Choroid plexus epithelial cell (primary cell): ENCODE results near the gene TCF7L1.
"Not testable (repeated sequence)": the region's sequence is repeated elsewhere in the genome, so short reads cannot be mapped to it uniquely, and the experiment has no call there.

Source experiments
- DNase-seq: peaks from one replicate; pipeline ENCODE4 v3.0.0-alpha.2; 2010; ENCODE audit warnings: low read depth
- H3K4me3 ChIP-seq: 2 replicates; pipeline ENCODE4 v1.5.1; 2011; ENCODE audit warnings: low read depth, mild to moderate bottlenecking, control low read depth, low read length, moderate library complexity
- CTCF ChIP-seq: conservative IDR thresholded peaks from 2 replicates; pipeline ENCODE4 v1.5.1; 2011; ENCODE audit warnings: low read depth, mild to moderate bottlenecking, control low read depth, inconsistent platforms, low read length, moderate library complexity

The TCF7L1 gene

DNA sequence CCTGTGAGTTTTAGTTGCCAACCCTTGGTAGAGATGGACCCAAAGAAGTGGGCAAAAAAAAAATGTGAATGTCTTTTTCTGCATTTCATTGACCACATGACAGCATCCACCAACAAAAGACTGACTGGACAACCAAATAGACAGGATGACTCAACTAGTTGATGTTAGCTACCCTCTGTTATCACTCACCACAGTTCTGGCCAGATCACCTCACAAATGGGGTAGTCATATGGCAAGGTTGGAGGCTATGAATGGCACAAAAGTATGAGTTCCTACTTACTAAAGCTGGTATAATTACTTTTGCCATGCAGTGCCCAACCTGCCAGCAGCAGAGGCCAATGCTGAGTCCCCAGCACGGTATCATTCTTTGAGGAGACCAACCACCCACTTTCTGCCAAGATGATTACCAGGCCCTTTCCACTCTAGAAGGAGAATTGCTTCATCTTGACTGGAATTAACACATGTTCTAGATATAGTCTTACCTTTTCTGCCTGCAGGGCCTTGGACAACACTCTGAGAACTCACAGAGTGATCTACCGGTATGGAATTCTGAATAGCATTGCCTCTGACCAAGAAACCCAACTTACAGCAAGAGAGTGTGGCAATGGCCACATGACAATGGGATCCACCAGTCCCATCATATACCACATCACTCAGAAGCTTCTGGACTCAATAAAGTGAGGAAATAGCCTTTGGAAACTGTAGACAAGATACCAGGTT, 20.1 kb upstream of the TCF7L1 start:
- DNase-seq = no peak
- TF ChIP-seq CTCF = no peak
- no peak overlapping the region for H3K4me3 ChIP-seq

DNA sequence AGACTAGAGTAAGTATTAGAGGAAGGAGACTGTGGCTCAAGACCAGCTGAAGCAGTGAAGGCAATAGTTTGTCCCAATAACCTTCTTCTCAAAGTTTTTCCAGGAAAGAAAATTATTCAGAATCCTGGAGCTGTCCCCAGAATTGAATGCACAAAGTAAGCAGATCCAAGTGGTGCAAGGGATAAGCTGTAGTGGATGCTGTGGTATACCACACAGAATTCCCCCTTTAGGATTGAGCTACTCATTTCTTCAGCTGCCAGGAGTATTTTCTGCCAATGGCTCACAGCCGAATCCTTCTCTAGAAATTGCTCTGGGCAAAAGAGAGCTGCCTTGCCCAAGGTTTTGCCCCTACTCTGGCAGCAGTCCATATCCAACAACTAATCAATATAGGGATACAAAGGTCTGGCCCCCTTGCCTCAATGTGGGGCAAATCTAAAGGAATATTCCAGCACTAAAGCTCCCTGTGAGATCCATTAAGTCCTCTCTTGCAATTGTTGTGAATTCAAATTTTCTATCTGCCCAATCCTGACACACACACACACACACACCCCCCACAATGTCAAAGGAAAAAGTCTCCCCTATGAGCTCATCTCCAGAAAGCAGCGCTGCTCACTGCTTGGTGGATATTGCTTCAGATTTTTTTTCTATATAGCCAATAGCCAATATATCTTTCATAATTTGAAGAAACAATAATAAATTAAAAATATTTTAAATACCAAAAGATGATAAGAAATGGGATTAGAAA, 18.4 kb upstream of the TCF7L1 start:
- no peak for DNase-seq
- no peak overlapping the region for H3K4me3 ChIP-seq
- no peak for TF ChIP-seq CTCF

DNA sequence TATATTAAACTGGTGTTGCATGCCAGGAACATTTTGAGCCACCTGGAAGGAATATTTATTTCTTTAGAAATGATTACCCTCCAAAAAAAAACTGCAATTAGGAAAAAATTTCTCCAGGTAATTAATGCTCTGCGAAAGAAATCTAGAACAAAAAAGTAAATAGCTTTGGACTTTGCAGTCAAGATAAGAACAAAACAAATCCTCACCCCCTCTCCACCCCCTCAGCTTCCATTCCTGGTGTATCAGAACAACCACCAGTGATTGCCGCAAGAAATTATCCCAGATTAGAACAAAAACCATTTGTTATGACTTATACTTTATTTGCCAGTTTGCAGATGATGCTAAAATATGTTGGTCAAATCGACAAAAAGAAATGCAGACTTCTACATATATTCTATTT, 17.0 kb upstream of the TCF7L1 start:
- no peak for TF ChIP-seq CTCF
- DNase-seq = no peak
- H3K4me3 ChIP-seq = no peak overlapping the region

GRCh38 chr2:85119900-85120299, 13.3 kb upstream of the TCF7L1 start:
- TF ChIP-seq CTCF = no peak
- no peak overlapping the region for H3K4me3 ChIP-seq
- DNase-seq = no peak

DNA sequence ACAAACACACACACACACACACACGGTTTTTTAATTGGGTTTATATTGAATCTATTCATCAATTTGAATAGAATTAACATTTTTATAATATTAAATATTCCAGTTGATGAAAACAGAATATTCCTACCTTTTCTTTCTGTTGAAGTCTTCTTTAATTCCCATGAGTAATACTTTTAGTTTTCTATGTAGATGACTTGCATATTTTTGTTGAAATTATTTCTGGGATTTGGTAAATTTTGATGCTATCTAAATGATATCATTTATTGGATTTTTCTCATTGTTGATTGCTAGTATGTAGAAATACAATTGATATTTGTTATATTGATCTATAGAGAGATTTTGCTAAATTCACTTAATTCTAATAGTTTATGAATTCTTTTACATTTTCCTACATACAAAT, 12.8 kb upstream of the TCF7L1 start:
- no peak for TF ChIP-seq CTCF
- no peak for DNase-seq
- no peak overlapping the region for H3K4me3 ChIP-seq

- not testable (repeated sequence) for DNase-seq, H3K4me3 ChIP-seq
Observed at GRCh38 chr2:85126462-85126861, 6.7 kb upstream of the TCF7L1 start.

DNA sequence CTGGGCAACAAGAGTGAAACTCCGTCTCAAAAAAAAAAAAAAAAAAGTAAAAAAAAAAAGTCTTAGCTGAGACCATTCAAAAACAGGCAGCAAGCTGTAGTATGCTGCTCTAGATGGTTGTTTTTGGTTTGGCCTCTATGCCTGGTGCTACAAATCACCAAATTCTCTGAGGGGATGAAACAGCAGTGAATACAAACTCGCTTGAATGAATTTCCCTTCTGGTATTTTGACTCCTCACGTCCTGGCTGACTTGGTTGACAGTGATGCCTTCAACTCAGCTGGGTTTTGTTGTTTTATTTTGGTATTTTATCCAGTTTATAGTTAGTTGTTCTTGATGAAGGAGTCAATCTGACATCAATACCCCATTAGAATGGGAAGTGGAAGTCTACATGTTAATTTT, 3.3 kb upstream of the TCF7L1 start:
- no peak for DNase-seq
- TF ChIP-seq CTCF = no peak
- no peak overlapping the region for H3K4me3 ChIP-seq
